SU-DHL-6 (cell line): Measurements from ENCODE around the gene TLCD5.

Experiments used
- H2AFZ ChIP-seq: fragments of 200-600 bp; sonication (generic); 2 replicates; pipeline ENCODE4 v1.6.1; 2014; ENCODE audit warnings: low read depth, mild to moderate bottlenecking, moderate library complexity, mixed read lengths, antibody characterized with exemption, low read length; ENCODE audit not compliant: severe bottlenecking
- H3F3A ChIP-seq: fragments of 200-600 bp; shearing (Covaris generic); 2 replicates; pipeline ENCODE4 v1.6.0; 2016; ENCODE audit warnings: antibody characterized with exemption, mild to moderate bottlenecking; ENCODE audit not compliant: insufficient read depth
- H3K27ac ChIP-seq: fragments of 200-600 bp; sonication (generic); 2 replicates; pipeline ENCODE4 v1.5.1; 2016; ENCODE audit warnings: low read depth, mild to moderate bottlenecking, low read length, moderate library complexity, mixed read lengths
- H3K27me3 ChIP-seq: fragments of 200-600 bp; sonication (generic), shearing (Covaris generic); 2 replicates; pipeline ENCODE4 v1.6.0; 2014; ENCODE audit warnings: mild to moderate bottlenecking, low read length
- H3K36me3 ChIP-seq: fragments of 200-600 bp; sonication (generic); 2 replicates; pipeline ENCODE4 v1.6.1; 2014; ENCODE audit warnings: mild to moderate bottlenecking, low read length, mixed read lengths
- H3K4me2 ChIP-seq: fragments of 300-600, 200-600 bp; shearing (Covaris generic), sonication (generic); 2 replicates; pipeline ENCODE4 v1.6.0; 2014; ENCODE audit warnings: low read length, low read depth, mild to moderate bottlenecking; ENCODE audit not compliant: poor library complexity, severe bottlenecking
- H3K4me3 ChIP-seq: fragments of 200-600 bp; sonication (generic); 2 replicates; pipeline ENCODE4 v1.5.1; 2014; ENCODE audit warnings: antibody characterized with exemption, low read length, mild to moderate bottlenecking, mixed read lengths; ENCODE audit not compliant: insufficient read depth, poor library complexity, severe bottlenecking
- H3K79me2 ChIP-seq: fragments of 200-600 bp; sonication (generic); 2 replicates; pipeline ENCODE4 v1.6.1; 2014; ENCODE audit warnings: mild to moderate bottlenecking, low read length, moderate library complexity; ENCODE audit not compliant: insufficient read depth
- H3K9ac ChIP-seq: fragments of 200-600 bp; sonication (generic); 2 replicates; pipeline ENCODE4 v1.7.0; 2014; ENCODE audit warnings: mild to moderate bottlenecking, low read length
- H3K9me2 ChIP-seq: fragments of 200-600 bp; sonication (generic); replicated peaks from 2 replicates; pipeline ENCODE4 v1.6.1; 2014; ENCODE audit warnings: low read length; ENCODE audit not compliant: insufficient read depth
- H3K9me3 ChIP-seq: fragments of 200-600 bp; sonication (generic); 2 replicates; pipeline ENCODE4 v1.6.1; 2014; ENCODE audit warnings: low read length, mixed read lengths; ENCODE audit not compliant: insufficient read depth
- H4K20me1 ChIP-seq: fragments of 200-600 bp; sonication (generic); 2 replicates; pipeline ENCODE4 v1.6.1; 2014; ENCODE audit warnings: low read depth, mild to moderate bottlenecking, antibody characterized with exemption, low read length, moderate library complexity, mixed read lengths
- EZH2phosphoT487 ChIP-seq: fragments of 200-600 bp; sonication (generic), shearing (Covaris generic); conservative IDR thresholded peaks from 2 replicates; pipeline ENCODE4 v1.6.1; 2018; ENCODE audit warnings: mild to moderate bottlenecking, antibody characterized with exemption, low read length, moderate library complexity, mixed read lengths
- TF ChIP-seq, protein P1 (sequence below): fragments of 200-600 bp; sonication (generic); IDR thresholded peaks from one replicate; pipeline ENCODE4 v1.5.1; 2017; ENCODE audit warnings: antibody characterized with exemption, mild to moderate bottlenecking, low read length, moderate library complexity; ENCODE audit not compliant: insufficient read depth, poor library complexity, severe bottlenecking

TLCD5 gene

DNA sequence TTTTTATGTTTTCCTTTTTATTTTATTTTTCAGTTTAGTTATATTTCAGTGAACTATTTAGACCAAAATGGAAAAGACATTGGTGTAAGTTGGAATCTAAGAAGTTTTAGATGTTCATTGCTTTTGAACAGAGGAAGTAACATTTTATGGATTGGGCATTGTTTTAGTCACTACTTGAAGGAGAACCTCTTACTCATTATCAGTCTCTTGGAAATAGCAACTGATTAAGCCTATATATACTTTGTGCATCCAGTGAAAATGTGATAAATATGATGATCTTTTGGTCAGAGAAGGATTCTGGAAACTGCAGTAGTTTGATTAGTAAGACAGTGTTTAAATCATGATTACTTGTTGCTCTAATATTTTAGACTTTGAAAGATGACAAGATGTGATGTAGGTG lies 25.5 kb downstream of the TLCD5 start:
- Histone ChIP-seq H4K20me1 (peaks cover 23% of the 10 kb centered on the region), H3K9ac (no peak overlapping the region), H3K79me2 (0 out of 2 replicates have a peak, but pooled peaks cover 3% of the 10 kb centered on the region), H3F3A (no peaks in the 10 kb centered on the region), H3K9me3 (no peaks in the 10 kb centered on the region), H3K9me2 (no peaks in the 10 kb centered on the region), H3K27ac (no peak overlapping the region), H3K36me3 (no peaks in the 10 kb centered on the region), H3K27me3 (no peaks in the 10 kb centered on the region), H2AFZ (no peak overlapping the region), H3K4me2 (no peak overlapping the region), H3K4me3 (no peak overlapping the region)
- TF ChIP-seq EZH2phosphoT487 = no peak

DNA sequence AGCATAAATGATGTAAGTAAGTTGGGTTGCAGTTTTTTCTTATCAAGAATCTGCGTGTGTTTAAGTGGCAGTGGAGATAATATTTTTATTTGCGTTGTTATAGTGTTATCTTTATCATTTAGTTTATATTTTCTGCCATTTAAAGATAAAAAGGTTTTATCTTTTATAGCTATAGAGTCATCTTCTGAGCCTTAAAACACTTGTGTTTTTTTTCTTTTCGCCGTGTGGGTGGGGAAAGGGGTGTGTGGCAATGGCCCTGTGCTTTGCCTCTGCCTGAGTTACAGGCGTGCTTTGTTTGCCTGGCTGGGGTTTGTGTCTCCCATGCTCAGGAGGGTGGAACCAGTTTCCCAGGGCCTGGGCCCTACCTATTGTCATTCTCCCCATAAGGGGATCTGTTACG lies 27.3 kb downstream of the TLCD5 start:
- TF ChIP-seq EZH2phosphoT487 = no peak
- TF ChIP-seq, protein P1, sequence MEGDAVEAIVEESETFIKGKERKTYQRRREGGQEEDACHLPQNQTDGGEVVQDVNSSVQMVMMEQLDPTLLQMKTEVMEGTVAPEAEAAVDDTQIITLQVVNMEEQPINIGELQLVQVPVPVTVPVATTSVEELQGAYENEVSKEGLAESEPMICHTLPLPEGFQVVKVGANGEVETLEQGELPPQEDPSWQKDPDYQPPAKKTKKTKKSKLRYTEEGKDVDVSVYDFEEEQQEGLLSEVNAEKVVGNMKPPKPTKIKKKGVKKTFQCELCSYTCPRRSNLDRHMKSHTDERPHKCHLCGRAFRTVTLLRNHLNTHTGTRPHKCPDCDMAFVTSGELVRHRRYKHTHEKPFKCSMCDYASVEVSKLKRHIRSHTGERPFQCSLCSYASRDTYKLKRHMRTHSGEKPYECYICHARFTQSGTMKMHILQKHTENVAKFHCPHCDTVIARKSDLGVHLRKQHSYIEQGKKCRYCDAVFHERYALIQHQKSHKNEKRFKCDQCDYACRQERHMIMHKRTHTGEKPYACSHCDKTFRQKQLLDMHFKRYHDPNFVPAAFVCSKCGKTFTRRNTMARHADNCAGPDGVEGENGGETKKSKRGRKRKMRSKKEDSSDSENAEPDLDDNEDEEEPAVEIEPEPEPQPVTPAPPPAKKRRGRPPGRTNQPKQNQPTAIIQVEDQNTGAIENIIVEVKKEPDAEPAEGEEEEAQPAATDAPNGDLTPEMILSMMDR = no peak

DNA sequence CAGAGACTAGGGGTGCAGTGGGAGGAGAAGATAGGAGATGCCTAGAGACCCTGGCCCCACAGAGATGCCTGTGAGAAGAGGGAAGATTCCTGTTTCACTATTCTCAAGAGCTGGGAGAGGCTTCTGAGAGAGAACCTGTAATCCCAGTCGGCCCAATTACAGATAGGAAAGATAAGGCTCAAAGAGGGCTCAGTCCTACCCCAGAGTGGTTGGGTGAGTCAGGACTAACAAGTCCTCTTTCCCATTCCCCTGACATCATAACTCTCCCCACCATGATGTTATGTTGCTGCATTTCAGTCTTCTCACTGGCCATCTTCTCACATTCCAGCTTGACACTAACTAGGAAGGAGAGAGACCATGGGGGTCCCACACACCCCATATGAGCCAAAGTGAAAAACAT lies 29.0 kb downstream of the TLCD5 start:
- no peak for TF ChIP-seq EZH2phosphoT487
- TF ChIP-seq, protein P1 = no peak
- Histone ChIP-seq H3K36me3 (no peaks in the 10 kb centered on the region), H3K27ac (no peak overlapping the region), H2AFZ (no peak overlapping the region), H4K20me1 (peaks cover 11% of the 10 kb centered on the region), H3F3A (no peaks in the 10 kb centered on the region), H3K27me3 (no peaks in the 10 kb centered on the region), H3K4me2 (no peak overlapping the region), H3K9me2 (no peaks in the 10 kb centered on the region), H3K9me3 (no peaks in the 10 kb centered on the region), H3K4me3 (no peak overlapping the region), H3K9ac (no peak overlapping the region), H3K79me2 (0 out of 2 replicates have a peak, but pooled peaks cover 3% of the 10 kb centered on the region)

More for the DNA sequence above, 27.3 kb downstream of the TLCD5 start:
- no peak overlapping the region for H3K4me3 ChIP-seq
- no peak overlapping the region for H3K4me2 ChIP-seq
- no peaks in the 10 kb centered on the region for H3K27me3 ChIP-seq
- H3K27ac ChIP-seq = no peak overlapping the region
- no peaks in the 10 kb centered on the region for H3F3A ChIP-seq
- peaks cover 16% of the 10 kb centered on the region for H4K20me1 ChIP-seq
- no peaks in the 10 kb centered on the region for H3K9me3 ChIP-seq
- H3K9ac ChIP-seq = no peak overlapping the region
- 0 out of 2 replicates have a peak, but pooled peaks cover 3% of the 10 kb centered on the region for H3K79me2 ChIP-seq
- H3K9me2 ChIP-seq = no peaks in the 10 kb centered on the region
- H3K36me3 ChIP-seq = no peaks in the 10 kb centered on the region
- H2AFZ ChIP-seq = no peak overlapping the region

DNA sequence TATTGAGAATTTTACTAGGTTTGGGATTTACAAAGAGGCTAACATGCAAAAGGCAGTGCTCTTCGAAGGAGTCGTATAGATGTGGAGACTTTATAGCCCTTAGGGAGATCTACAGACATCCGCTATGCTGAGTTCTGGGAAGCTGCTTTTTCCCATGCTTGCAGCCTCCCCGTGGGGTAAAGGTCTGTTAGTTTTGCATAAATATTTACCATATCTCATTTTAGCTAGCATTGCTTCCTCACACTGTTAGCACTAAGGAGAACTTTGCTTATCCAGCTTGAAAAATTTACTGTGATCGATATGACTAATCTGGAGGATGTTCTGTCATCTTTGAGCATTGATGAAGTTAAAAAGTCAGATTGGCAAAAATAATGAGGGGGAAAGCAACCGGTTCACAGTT lies 29.7 kb downstream of the TLCD5 start:
- TF ChIP-seq EZH2phosphoT487 = no peak
- TF ChIP-seq, protein P1 = no peak
- Histone ChIP-seq H3K27ac (no peak overlapping the region), H3F3A (no peaks in the 10 kb centered on the region), H2AFZ (no peak overlapping the region), H3K9ac (no peak overlapping the region), H3K27me3 (no peaks in the 10 kb centered on the region), H3K4me2 (no peak overlapping the region), H3K9me3 (no peaks in the 10 kb centered on the region), H3K4me3 (no peak overlapping the region), H4K20me1 (peaks cover 16% of the 10 kb centered on the region), H3K79me2 (0 out of 2 replicates have a peak, but pooled peaks cover 3% of the 10 kb centered on the region), H3K9me2 (no peaks in the 10 kb centered on the region), H3K36me3 (no peaks in the 10 kb centered on the region)
